Gastroesophageal sphincter (tissue), 4 donors: ENCODE data around the gene TSPAN17. TPM values are rescaled to one million over a fixed set of nuclear protein-coding genes. Genes with fewer than 3 reads are reported as not detected.

Experiments
- ATAC-seq: fragments of 150-250 bp; one replicate; pipeline ENCODE4 v1.9.1; 2016; ENCODE audit warnings: mild to moderate bottlenecking, moderate library complexity
- H3K27ac ChIP-seq, 4 donors: fragments of 200-600 bp; sonication (generic) in 3 of 4; 1 replicate in 3 of 4; 2 replicates in 1 of 4; pipeline ENCODE4 v1.5.1; 2016 to 2019
- H3K27me3 ChIP-seq: fragments of 200-600 bp; sonication (generic); one replicate; pipeline ENCODE4 v1.5.1; 2019
- H3K36me3 ChIP-seq, 2 donors: fragments of 200-600 bp; sonication (generic); one replicate each; pipeline ENCODE4 v1.5.1; 2019; ENCODE audit warnings: control low read depth in 1 of 2
- H3K4me1 ChIP-seq, 3 donors: fragments of 200-600 bp; sonication (generic); 1 replicate in 2 of 3; 2 replicates in 1 of 3; pipeline ENCODE4 v1.5.1; 2016 to 2019; ENCODE audit warnings: control low read depth in 2 of 3
- H3K4me3 ChIP-seq, 2 donors: fragments of 200-600 bp; sonication (generic); one replicate each; pipeline ENCODE4 v1.5.1; 2019; ENCODE audit warnings: mild to moderate bottlenecking in 1 of 2, moderate library complexity in 1 of 2
- H3K9me3 ChIP-seq, 3 donors: fragments of 200-600 bp; sonication (generic); one replicate each; pipeline ENCODE4 v1.5.1; 2017 to 2019; ENCODE audit warnings: control low read depth in 2 of 3
- EP300 ChIP-seq: sonication (generic); formaldehyde crosslinking; IDR thresholded peaks from one replicate; pipeline ENCODE4 v1.6.1; 2017; ENCODE audit warnings: antibody characterized with exemption, mild to moderate bottlenecking
- POLR2A ChIP-seq, 2 donors: fragments of 450-650 bp; IDR thresholded peaks; one replicate each; pipeline ENCODE4 v1.6.1; 2017; ENCODE audit warnings: antibody characterized with exemption in 2 of 2, mild to moderate bottlenecking in 2 of 2, moderate library complexity in 1 of 2
- POLR2AphosphoS5 ChIP-seq: sonication (generic); formaldehyde crosslinking; IDR thresholded peaks from one replicate; pipeline ENCODE4 v1.6.1; 2017; ENCODE audit warnings: antibody characterized with exemption
- WGBS, 2 donors: methylation state at CpG; one replicate each; pipeline ENCODE4 v1.1.5; 2018; ENCODE audit warnings: low coverage in 1 of 2; 5-methylcytosine and 5-hydroxymethylcytosine counted together
- total RNA-seq, 4 donors: library from RNA; depleted of rRNA; stranded (reverse); fragments of >200 nt; gene quantifications; one replicate each; pipeline ENCODE4 v1.1.0, GENCODE V29; 2016
- TF ChIP-seq, protein P1 (sequence below), 4 experiments: fragments of 200-600 bp in 2 of 4; fragments of 450-650 bp in 2 of 4; sonication (generic) in 1 of 4; IDR thresholded peaks; one replicate each; pipeline ENCODE4 v1.5.1; 2017 to 2019; ENCODE audit warnings: antibody characterized with exemption in 4 of 4, mild to moderate bottlenecking in 2 of 4, moderate library complexity in 2 of 4

The TSPAN17 gene
- total RNA-seq, 4 donors from 2014 or later, result 11.0 to 20.2 (median 15.4) TPM

GRCh38 chr5:176653401-176654385 is 6.4 kb downstream of the TSPAN17 start:
- WGBS, 2 donors, result 74 to 83% methylated on average over 6 to 7 of the region's 18 CpGs
- Histone ChIP-seq H3K4me3 (no peak overlapping the region), H3K4me1 (peaks cover 0 to 32% (median 8%) of the 10 kb centered on the region in 3 donors), H3K27me3 (no peaks in the 10 kb centered on the region), H3K9me3 (no peaks in the 10 kb centered on the region), H3K27ac (no peak overlapping the region), H3K36me3 (peaks cover 0 to 56% of the 10 kb centered on the region in 2 donors)
- no peak for ATAC-seq
- TF ChIP-seq EP300 (no peak), POLR2AphosphoS5 (no peak), POLR2A (IDR thresholded peaks at IDR 0.05) (no peak)
- TF ChIP-seq, protein P1, sequence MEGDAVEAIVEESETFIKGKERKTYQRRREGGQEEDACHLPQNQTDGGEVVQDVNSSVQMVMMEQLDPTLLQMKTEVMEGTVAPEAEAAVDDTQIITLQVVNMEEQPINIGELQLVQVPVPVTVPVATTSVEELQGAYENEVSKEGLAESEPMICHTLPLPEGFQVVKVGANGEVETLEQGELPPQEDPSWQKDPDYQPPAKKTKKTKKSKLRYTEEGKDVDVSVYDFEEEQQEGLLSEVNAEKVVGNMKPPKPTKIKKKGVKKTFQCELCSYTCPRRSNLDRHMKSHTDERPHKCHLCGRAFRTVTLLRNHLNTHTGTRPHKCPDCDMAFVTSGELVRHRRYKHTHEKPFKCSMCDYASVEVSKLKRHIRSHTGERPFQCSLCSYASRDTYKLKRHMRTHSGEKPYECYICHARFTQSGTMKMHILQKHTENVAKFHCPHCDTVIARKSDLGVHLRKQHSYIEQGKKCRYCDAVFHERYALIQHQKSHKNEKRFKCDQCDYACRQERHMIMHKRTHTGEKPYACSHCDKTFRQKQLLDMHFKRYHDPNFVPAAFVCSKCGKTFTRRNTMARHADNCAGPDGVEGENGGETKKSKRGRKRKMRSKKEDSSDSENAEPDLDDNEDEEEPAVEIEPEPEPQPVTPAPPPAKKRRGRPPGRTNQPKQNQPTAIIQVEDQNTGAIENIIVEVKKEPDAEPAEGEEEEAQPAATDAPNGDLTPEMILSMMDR (IDR thresholded peaks at IDR 0.05), result no peak

- Histone ChIP-seq H3K4me1 (peaks cover 0 to 28% (median 12%) of the 10 kb centered on the region in 3 donors), H3K9me3 (no peaks in the 10 kb centered on the region), H3K27ac (no peak overlapping the region), H3K27me3 (no peaks in the 10 kb centered on the region), H3K36me3 (peaks cover 0 to 56% of the 10 kb centered on the region in 2 donors), H3K4me3 (no peak overlapping the region)
- TF ChIP-seq POLR2AphosphoS5, result no peak
- TF ChIP-seq, protein P1 (IDR thresholded peaks at IDR 0.05), result no peak
- no peak for TF ChIP-seq POLR2A (IDR thresholded peaks at IDR 0.05)
- TF ChIP-seq EP300, result no peak
- no peak for ATAC-seq
- 72% methylated on average over 3 of the region's 14 CpGs; no CpG with 5 or more reads in 1 of the 2 donors for WGBS, 2 donors
These were observed 7.6 kb downstream of the TSPAN17 start for GRCh38 chr5:176654856-176655255.

GRCh38 chr5:176656467-176656990 is 9.2 kb downstream of the TSPAN17 start:
- Histone ChIP-seq H3K4me3 (no peak overlapping the region), H3K36me3 (peaks cover 0 to 56% of the 10 kb centered on the region in 2 donors), H3K9me3 (no peaks in the 10 kb centered on the region), H3K27me3 (peaks cover 5% of the 10 kb centered on the region), H3K4me1 (peaks cover 0 to 27% (median 15%) of the 10 kb centered on the region in 3 donors), H3K27ac (no peak overlapping the region)
- TF ChIP-seq, protein P1 (IDR thresholded peaks at IDR 0.05), result no peak
- TF ChIP-seq POLR2A (IDR thresholded peaks at IDR 0.05), result no peak
- TF ChIP-seq EP300, result no peak
- TF ChIP-seq POLR2AphosphoS5, result no peak
- 81 to 100% methylated on average over 1 to 3 of the region's 13 CpGs for WGBS, 2 donors
- ATAC-seq, result no peak

- Histone ChIP-seq H3K36me3 (peaks cover 0 to 47% of the 10 kb centered on the region in 2 donors), H3K27me3 (peaks cover 20% of the 10 kb centered on the region), H3K4me3 (no peak overlapping the region), H3K4me1 (peaks cover 0 to 25% (median 15%) of the 10 kb centered on the region in 3 donors), H3K9me3 (no peaks in the 10 kb centered on the region), H3K27ac (no peak overlapping the region)
- TF ChIP-seq, protein P1 (IDR thresholded peaks at IDR 0.05), result peak in 3 of 4 experiments; percentile 63 to 86 (median 67)
- no peak for TF ChIP-seq POLR2A (IDR thresholded peaks at IDR 0.05)
- peak; percentile 64 for ATAC-seq
- WGBS, 2 donors, result 52% methylated on average over 12 of the region's 14 CpGs; no CpG with 5 or more reads in 1 of the 2 donors
These were observed 10.8 kb downstream of the TSPAN17 start for GRCh38 chr5:176658007-176658599.
